ENCODE data around the gene CFAP61.

CFAP61 gene

DNA sequence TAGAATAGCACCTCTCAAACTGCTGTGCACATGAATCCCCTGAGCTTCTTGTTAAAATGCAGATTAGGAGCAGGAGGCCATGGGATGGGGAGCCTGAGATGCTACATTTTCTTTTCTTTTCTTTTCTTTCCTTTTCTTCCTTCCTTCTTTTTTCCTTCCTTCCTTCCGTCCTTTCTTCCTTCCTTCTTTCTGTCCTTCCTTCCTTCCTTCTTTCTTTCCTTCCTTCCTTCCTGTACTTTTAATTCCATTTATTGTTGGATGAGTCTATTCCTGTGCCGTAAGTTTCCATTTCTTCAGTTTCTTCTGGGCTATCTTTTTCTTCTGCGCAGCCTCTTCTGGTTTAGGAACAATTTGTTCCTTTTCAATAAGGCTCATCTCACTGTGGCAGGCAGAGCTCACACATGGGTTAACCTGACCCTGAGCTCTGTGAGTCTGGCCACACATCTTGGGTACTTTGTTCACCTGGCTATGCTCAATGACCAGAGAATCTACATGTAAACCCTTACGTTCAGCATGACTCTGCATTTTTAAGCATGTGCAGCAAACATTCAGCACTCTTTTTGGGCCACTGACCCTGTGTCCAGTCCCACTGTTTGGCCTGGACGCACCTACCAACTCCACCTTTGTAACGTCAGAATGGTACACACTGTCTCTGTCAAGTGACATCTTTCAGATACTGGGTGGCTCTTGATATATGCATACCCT lies 200.9 kb downstream of the CFAP61 start:
- Histone ChIP-seq H3K4me1 (ENCODE audit: control insufficient read depth, insufficient read depth, low read length, unreplicated experiment) (no peaks in the 10 kb centered on the region), H3K79me2 (ENCODE audit: control insufficient read depth, insufficient read depth, low read length, unreplicated experiment) (no peaks in the 10 kb centered on the region), H3K27me3 (ENCODE audit: insufficient read depth, low read length) (peaks cover 12% of the 10 kb centered on the region; the same call in 1 of the 2 replicates), H3K36me3 (ENCODE audit: insufficient read depth, low read length) (no peaks in the 10 kb centered on the region), H3K4me3 (ENCODE audit: low read depth, low read length) (no peak overlapping the region), H2AFZ (ENCODE audit: low read length, unreplicated experiment) (no peak overlapping the region), H3K27ac (ENCODE audit: low read depth, low read length) (no peak overlapping the region)

DNA sequence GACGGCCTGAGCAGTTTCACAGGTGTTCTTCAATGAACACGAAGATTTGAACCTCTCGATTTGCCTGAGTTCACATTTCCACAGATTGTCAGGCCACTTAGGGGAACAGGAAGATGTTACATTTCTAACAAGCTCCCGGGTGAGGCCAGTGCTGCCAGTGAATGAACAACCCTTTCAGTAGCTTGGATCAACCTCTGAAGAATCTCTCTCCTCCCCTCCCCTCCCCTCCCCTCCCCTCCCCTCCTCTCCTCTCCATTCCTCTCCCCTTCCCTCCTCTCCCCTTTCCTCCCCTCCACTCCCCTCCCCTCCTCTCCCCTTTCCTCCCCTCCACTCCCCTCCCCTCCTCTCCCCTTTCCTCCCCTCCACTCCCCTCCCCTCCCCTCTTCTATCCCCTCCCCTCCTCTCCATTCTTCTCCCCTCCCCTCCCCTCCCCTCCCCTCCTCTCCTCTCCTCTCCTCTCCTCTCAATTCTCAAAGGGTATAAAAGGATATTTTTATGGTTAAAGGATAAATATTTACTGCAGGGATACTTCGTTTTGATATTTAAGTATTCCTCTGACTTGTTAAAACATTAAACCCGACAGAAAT lies 201.5 kb downstream of the CFAP61 start:
- Histone ChIP-seq H3K36me3 (ENCODE audit: insufficient read depth, low read length) (no peaks in the 10 kb centered on the region), H3K4me3 (ENCODE audit: low read depth, low read length) (no peak overlapping the region), H3K27ac (ENCODE audit: low read depth, low read length) (no peak overlapping the region), H3K79me2 (ENCODE audit: control insufficient read depth, insufficient read depth, low read length, unreplicated experiment) (no peaks in the 10 kb centered on the region), H2AFZ (ENCODE audit: low read length, unreplicated experiment) (no peak overlapping the region), H3K4me1 (ENCODE audit: control insufficient read depth, insufficient read depth, low read length, unreplicated experiment) (no peaks in the 10 kb centered on the region), H3K27me3 (ENCODE audit: insufficient read depth, low read length) (peaks cover 12% of the 10 kb centered on the region; the same call in 1 of the 2 replicates)

DNA sequence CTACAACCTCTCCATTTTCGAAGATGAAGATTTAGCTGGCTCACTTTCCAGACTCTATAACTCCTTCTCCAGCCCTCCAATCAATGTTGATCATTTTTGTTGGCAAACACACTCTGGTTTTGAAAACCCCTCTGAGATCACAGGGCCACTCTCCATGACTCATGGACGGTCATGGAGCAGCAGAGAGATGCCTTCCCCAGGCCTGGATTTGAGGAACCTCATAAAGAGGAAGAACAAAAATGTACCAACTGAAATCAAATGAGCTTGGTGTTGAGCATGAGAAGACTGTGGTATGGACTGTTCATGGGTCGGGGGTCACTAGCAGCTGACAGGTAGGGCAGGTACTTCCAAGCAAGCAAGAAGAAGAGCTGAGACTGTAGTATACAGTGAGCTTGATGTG lies 202.8 kb downstream of the CFAP61 start:
- Histone ChIP-seq H3K27ac (ENCODE audit: low read depth, low read length) (no peak overlapping the region), H2AFZ (ENCODE audit: low read length, unreplicated experiment) (no peak overlapping the region), H3K4me3 (ENCODE audit: low read depth, low read length) (no peak overlapping the region), H3K36me3 (ENCODE audit: insufficient read depth, low read length) (no peaks in the 10 kb centered on the region), H3K4me1 (ENCODE audit: control insufficient read depth, insufficient read depth, low read length, unreplicated experiment) (no peaks in the 10 kb centered on the region), H3K79me2 (ENCODE audit: control insufficient read depth, insufficient read depth, low read length, unreplicated experiment) (no peaks in the 10 kb centered on the region), H3K27me3 (ENCODE audit: insufficient read depth, low read length) (peaks cover 8% of the 10 kb centered on the region; the same call in 1 of the 2 replicates)

DNA sequence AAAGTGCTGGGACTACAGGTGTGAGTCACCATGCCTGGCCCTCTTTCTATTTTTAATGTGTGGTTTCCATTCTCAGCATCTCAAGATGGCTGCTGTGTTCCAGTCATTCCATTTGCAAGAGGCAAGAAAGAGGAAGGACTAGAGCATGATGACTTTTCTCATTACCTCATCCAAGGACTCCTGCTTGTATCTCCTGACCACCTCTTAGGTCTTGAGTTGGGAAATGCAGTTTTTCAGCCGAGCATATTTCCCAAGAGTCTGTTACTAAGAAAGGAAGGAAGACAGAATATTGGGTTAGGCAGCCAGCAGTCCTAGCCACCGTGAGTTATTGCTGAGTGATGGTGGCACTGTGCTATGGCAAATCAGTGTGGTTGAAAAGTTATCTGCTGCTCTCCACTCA lies 207.2 kb downstream of the CFAP61 start:
- Histone ChIP-seq H3K36me3 (ENCODE audit: insufficient read depth, low read length) (no peaks in the 10 kb centered on the region), H3K4me3 (ENCODE audit: low read depth, low read length) (no peak overlapping the region), H3K79me2 (ENCODE audit: control insufficient read depth, insufficient read depth, low read length, unreplicated experiment) (no peaks in the 10 kb centered on the region), H3K27ac (ENCODE audit: low read depth, low read length) (no peak overlapping the region), H3K4me1 (ENCODE audit: control insufficient read depth, insufficient read depth, low read length, unreplicated experiment) (no peaks in the 10 kb centered on the region), H2AFZ (ENCODE audit: low read length, unreplicated experiment) (no peak overlapping the region), H3K27me3 (ENCODE audit: insufficient read depth, low read length) (peaks cover 5% of the 10 kb centered on the region; the same call in 1 of the 2 replicates)

DNA sequence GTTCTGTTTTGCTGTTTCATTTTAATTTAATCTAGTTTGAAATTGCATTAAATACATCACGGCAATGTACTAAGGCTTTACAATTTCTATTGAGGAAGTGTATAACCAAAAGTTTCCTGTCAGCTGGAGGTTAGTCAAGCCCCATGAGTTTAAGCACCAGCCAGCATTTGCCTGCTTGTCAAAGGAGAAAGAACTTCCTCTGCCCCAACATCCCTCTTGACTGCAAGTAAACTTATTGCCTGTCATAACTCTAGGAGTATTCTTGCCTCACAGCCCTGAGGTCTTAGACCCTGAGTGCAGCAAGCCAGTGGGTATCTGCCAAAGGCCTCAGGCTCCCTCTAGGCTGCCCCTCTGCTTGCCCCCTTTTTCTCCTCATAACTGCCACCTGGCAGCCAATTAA lies 208.8 kb downstream of the CFAP61 start:
- Histone ChIP-seq H3K36me3 (ENCODE audit: insufficient read depth, low read length) (no peaks in the 10 kb centered on the region), H3K27me3 (ENCODE audit: insufficient read depth, low read length) (peaks cover 5% of the 10 kb centered on the region; the same call in 1 of the 2 replicates), H3K4me1 (ENCODE audit: control insufficient read depth, insufficient read depth, low read length, unreplicated experiment) (no peaks in the 10 kb centered on the region), H2AFZ (ENCODE audit: low read length, unreplicated experiment) (no peak overlapping the region), H3K4me3 (ENCODE audit: low read depth, low read length) (no peak overlapping the region), H3K79me2 (ENCODE audit: control insufficient read depth, insufficient read depth, low read length, unreplicated experiment) (no peaks in the 10 kb centered on the region), H3K27ac (ENCODE audit: low read depth, low read length) (no peak overlapping the region)

DNA sequence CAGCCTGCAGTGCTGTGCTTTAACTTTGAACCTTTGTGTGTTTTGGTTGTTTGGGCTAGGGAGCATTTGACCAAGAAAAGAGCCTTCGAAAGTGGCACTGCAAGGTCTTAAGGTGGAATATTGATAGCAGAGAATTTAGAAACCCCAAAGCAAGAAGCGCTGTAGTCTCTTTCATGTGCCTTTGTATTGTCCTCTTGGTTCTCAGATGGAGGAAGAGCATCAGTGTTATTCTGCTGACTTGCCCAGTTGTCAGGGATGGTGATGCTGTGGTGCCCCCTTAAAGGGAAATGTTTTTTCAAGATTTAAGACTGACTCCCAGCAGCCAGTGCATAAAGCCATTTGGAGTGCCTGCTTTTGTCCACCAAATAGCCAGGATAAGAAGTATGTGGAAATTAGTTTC lies 212.9 kb downstream of the CFAP61 start:
- no peak overlapping the region for H3K27ac ChIP-seq (ENCODE audit: low read depth, low read length)

DNA sequence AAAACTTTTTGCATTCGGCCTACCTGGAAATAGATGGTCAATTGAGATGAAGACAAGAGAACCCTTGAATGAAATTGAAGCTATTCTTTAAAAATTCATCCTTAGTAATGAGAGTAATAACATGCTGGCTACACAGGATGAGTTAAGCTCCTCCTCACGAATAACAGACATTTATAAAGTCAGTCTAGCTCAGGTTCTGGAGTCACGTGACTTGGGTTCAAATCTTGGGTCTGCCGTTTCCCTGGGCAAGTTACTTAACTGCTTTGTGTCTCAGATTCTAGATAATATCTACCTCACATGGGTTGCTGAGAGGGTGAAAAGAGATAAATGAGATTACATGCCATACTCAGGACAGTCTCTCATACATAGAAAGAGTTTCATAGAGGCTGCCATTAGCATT lies 214.2 kb downstream of the CFAP61 start:
- Histone ChIP-seq H3K4me1 (ENCODE audit: control insufficient read depth, insufficient read depth, low read length, unreplicated experiment) (no peaks in the 10 kb centered on the region), H3K79me2 (ENCODE audit: control insufficient read depth, insufficient read depth, low read length, unreplicated experiment) (no peaks in the 10 kb centered on the region), H3K27ac (ENCODE audit: low read depth, low read length) (no peak overlapping the region), H3K36me3 (ENCODE audit: insufficient read depth, low read length) (no peaks in the 10 kb centered on the region), H3K4me3 (ENCODE audit: low read depth, low read length) (no peak overlapping the region), H3K27me3 (ENCODE audit: insufficient read depth, low read length) (no peaks in the 10 kb centered on the region), H2AFZ (ENCODE audit: low read length, unreplicated experiment) (no peak overlapping the region)

More for the DNA sequence above, 212.9 kb downstream of the CFAP61 start:
- no peaks in the 10 kb centered on the region for H3K36me3 ChIP-seq (ENCODE audit: insufficient read depth, low read length)
- no peak overlapping the region for H3K4me3 ChIP-seq (ENCODE audit: low read depth, low read length)
- no peaks in the 10 kb centered on the region for H3K4me1 ChIP-seq (ENCODE audit: control insufficient read depth, insufficient read depth, low read length, unreplicated experiment)
- no peaks in the 10 kb centered on the region for H3K27me3 ChIP-seq (ENCODE audit: insufficient read depth, low read length)
- no peaks in the 10 kb centered on the region for H3K79me2 ChIP-seq (ENCODE audit: control insufficient read depth, insufficient read depth, low read length, unreplicated experiment)
- H2AFZ ChIP-seq (ENCODE audit: low read length, unreplicated experiment), result no peak overlapping the region

DNA sequence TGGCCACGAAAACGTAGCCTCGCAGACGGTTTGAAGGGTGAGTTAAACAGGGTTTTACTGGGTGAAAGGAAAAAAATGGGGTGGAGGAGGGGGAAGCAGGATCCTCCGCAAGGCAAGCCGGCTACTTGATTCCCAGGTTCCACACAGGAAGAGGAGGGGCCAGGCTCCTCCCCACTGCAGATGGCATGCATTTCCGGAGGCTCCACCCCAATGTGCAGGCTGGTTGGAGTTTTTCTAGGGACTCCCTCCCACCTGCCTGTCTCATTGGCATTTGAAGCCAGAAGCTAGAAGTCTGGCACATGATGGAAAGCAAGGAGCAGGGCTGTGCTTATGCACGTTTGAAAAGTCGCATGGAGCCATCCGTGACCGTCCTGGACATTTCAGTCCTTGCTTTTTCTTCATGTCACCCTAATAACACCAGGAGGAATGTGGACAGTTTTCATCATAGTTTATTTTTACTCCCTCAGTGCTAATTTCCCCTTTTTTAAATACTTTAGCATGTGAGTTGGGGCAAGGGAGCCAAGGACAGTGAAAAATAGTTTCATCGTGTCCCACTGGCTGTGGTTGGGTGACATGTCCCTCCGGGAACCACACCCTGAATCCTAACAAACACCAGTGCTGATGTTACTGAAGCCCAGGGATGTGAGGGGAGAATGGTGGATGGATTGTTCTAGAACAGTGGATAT lies 215.5 kb downstream of the CFAP61 start:
- Histone ChIP-seq H3K27me3 (ENCODE audit: insufficient read depth, low read length) (no peaks in the 10 kb centered on the region), H3K4me3 (ENCODE audit: low read depth, low read length) (no peak overlapping the region), H3K36me3 (ENCODE audit: insufficient read depth, low read length) (no peaks in the 10 kb centered on the region), H3K27ac (ENCODE audit: low read depth, low read length) (no peak overlapping the region), H3K4me1 (ENCODE audit: control insufficient read depth, insufficient read depth, low read length, unreplicated experiment) (no peaks in the 10 kb centered on the region), H2AFZ (ENCODE audit: low read length, unreplicated experiment) (no peak overlapping the region), H3K79me2 (ENCODE audit: control insufficient read depth, insufficient read depth, low read length, unreplicated experiment) (no peaks in the 10 kb centered on the region)

DNA sequence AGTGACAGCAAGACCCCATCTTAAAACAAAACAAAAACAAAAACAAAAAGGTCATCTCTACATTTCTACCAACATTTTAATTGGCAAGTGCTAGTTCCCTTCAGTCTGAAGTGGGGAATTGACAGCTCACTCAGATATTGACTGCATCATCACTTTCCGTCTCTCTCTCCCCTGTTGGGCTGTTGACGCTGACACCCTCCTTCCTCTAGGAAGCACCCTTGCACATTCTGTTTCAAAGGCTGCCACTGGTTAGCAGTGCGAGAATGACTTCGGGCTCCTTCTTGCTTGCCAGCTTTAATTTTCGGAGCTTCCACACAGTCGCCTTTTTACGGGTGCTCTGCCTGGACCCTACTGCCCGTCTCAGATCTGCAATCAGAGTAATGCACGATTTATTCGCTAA lies 218.9 kb downstream of the CFAP61 start:
- Histone ChIP-seq H2AFZ (ENCODE audit: low read length, unreplicated experiment) (no peak overlapping the region), H3K36me3 (ENCODE audit: insufficient read depth, low read length) (no peaks in the 10 kb centered on the region), H3K79me2 (ENCODE audit: control insufficient read depth, insufficient read depth, low read length, unreplicated experiment) (no peaks in the 10 kb centered on the region), H3K4me1 (ENCODE audit: control insufficient read depth, insufficient read depth, low read length, unreplicated experiment) (no peaks in the 10 kb centered on the region), H3K4me3 (ENCODE audit: low read depth, low read length) (no peak overlapping the region), H3K27ac (ENCODE audit: low read depth, low read length) (no peak overlapping the region), H3K27me3 (ENCODE audit: insufficient read depth, low read length) (peaks cover 8% of the 10 kb centered on the region)

DNA sequence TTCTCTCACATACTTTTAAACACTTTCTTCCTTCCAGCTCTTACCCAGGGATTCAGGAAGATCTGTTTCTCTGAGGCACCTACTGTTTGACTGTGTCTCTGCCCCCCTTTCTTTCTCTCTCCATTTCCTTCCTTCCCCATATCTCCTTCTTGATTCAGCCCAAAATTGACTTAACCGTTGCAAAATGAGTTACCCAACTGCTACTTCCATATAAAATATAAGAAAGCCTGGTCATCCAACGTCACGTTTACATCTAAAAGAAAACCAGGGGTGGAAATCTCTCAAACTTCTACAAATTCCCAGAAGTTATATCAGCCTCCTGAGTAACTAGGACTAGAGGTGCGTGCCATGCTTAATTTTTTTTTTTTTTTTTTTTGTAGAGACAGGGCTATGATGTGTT lies 220.4 kb downstream of the CFAP61 start:
- peaks cover 22% of the 10 kb centered on the region for H3K27me3 ChIP-seq (ENCODE audit: insufficient read depth, low read length)
- H3K4me3 ChIP-seq (ENCODE audit: low read depth, low read length), result no peak overlapping the region
- no peaks in the 10 kb centered on the region for H3K36me3 ChIP-seq (ENCODE audit: insufficient read depth, low read length)

DNA sequence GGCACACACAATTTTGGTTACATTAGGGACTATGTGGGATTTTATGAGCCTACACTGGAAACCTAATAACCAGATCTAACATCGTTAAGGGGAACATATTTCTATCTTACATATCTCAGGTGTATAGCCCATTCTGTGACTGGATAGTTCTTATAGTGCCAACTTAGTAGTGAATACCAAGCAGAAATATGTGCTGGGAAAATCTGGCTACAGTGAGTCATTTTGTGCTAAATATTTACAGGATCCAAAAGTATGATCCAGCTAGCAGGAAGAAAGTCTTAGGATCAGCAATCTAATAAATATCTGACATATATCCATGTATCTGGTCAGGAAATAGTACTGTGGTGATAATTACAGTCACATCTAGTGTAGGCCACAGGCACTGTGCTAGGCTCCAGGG lies 221.0 kb downstream of the CFAP61 start:
- Histone ChIP-seq H3K36me3 (ENCODE audit: insufficient read depth, low read length) (no peaks in the 10 kb centered on the region), H3K27me3 (ENCODE audit: insufficient read depth, low read length) (peaks cover 28% of the 10 kb centered on the region), H2AFZ (ENCODE audit: low read length, unreplicated experiment) (no peak overlapping the region), H3K4me3 (ENCODE audit: low read depth, low read length) (no peak overlapping the region), H3K4me1 (ENCODE audit: control insufficient read depth, insufficient read depth, low read length, unreplicated experiment) (no peaks in the 10 kb centered on the region), H3K79me2 (ENCODE audit: control insufficient read depth, insufficient read depth, low read length, unreplicated experiment) (no peaks in the 10 kb centered on the region), H3K27ac (ENCODE audit: low read depth, low read length) (no peak overlapping the region)

More for the DNA sequence above, 220.4 kb downstream of the CFAP61 start:
- Histone ChIP-seq H3K4me1 (ENCODE audit: control insufficient read depth, insufficient read depth, low read length, unreplicated experiment) (no peaks in the 10 kb centered on the region), H3K79me2 (ENCODE audit: control insufficient read depth, insufficient read depth, low read length, unreplicated experiment) (no peaks in the 10 kb centered on the region), H2AFZ (ENCODE audit: low read length, unreplicated experiment) (no peak overlapping the region), H3K27ac (ENCODE audit: low read depth, low read length) (no peak overlapping the region)

Data from ACC112 (cell line).